SH-SY5Y (cell line): ENCODE results near the gene AMPH.

Source experiments
- GATA2 ChIP-seq: IDR thresholded peaks from 2 replicates; pipeline ENCODE4 v1.6.1; 2011; ENCODE audit warnings: mild to moderate bottlenecking, low read depth, low read length
- GATA3 ChIP-seq: IDR thresholded peaks from 2 replicates; pipeline ENCODE4 v1.6.1; 2011; ENCODE audit warnings: low read depth, mild to moderate bottlenecking, low read length, moderate library complexity

GRCh38 chr7:38535073-38535472, 96.1 kb downstream of the AMPH start:
- TF ChIP-seq GATA3, result no peak
- no peak for TF ChIP-seq GATA2
